GM19238 (cell line): ENCODE data around the gene SPAG9.
"Not testable (repeated sequence)": the region's sequence is repeated elsewhere in the genome, so short reads cannot be mapped to it uniquely, and the experiment has no call there.

Experiments
- DNase-seq: peaks from one replicate; pipeline ENCODE4 v3.0.0; 2011; ENCODE audit warnings: low spot score; ENCODE audit not compliant: insufficient read length

SPAG9 gene

DNA sequence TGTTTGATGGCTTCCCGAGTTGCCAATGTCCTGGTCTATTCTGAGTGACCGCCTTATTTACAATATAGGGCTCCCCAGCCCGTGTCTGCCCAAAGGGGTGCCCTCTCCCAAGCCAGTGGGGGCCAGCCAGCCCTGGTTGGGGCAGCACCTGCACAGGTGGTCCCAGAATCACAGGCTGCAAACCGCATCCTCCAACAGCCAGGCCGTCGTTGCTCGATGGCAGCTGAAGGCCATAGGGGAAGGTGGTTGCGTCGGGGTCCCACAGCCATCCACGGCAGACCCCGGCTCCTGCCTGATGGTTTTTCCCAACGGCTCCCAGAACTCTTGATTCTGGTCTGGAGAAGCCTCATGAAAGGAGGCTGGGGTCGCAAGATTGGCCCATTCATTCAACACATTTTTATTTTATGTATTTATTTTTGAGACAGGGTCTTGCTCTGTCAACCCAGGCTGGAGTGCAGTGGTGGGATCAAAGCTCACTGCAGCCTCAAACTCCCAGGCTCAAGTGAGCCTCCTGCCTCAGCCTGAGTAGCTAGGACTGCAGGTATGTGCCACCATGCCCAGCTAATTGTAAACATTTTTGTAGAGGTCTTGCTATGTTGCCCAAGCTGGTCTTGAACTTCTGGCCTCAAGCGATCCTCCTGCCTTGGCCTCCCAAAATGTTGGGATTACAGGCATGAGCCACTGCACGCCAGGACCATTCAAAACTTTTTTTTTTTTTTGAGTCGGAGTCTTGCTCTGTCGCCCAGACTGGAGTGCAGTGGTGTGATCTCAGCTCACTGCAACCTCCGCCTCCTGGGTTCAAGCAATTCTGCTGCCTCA is 175.6 kb downstream of the SPAG9 start:
- DNase-seq = no peak

DNA sequence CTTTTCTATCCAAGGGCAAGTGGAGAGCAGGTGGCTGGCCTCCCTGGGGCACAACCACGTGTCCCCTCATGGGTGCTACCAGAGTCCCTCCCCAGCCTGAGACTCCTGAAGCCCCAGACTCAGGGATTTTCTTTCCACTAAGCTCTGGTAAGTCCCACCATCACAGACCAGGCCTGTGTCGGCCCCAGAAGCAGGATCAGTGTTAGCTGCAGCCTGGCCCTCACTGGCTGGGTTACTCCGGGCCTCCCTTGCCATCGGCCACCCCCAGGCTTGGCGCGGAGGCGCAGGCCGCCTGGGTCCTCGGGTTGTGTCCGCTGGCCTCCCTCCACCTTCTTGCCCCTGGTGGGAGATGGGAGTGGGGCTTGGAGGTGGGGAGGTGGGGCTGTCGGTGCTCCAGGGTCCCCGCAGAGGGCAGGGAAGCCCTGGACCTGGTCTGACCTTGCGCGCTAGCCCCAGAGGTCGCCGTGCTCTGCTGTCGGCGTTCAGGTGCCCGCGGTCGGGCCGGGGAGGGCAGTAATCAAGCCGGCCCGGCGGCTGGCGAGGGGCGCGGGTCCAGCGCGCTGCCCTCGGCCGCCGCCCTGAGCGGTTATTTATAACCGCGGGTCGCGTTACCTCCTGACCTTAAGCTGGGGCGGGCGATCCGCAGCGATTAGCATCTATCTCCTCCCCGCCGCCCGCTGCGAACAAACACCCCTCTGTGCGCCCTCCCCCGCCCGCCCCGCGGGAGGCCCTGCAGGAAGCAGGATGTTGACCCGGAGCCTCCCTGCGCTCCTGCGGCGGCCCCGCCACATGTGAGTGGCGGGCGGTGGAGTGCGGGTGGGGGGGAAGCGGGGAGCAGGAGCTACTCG is 176.4 kb downstream of the SPAG9 start:
- DNase-seq = no peak

DNA sequence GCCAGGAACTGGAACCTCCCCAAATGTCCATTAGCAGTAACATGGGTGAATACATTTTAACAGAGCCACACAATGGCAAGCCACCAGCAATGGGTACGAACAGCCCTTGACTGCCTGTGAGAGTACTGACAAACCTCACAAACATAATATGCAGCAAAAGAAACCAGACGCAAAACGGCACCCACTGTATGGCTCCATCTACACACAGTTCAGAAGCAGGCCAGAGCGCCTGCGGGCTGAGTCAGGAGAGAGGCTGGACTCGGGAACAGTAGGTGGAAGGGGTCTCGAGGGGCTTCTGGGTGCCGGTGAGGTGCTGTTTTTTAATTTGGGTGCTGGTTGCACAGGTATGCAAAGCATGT is 177.1 kb downstream of the SPAG9 start:
- DNase-seq = no peak

DNA sequence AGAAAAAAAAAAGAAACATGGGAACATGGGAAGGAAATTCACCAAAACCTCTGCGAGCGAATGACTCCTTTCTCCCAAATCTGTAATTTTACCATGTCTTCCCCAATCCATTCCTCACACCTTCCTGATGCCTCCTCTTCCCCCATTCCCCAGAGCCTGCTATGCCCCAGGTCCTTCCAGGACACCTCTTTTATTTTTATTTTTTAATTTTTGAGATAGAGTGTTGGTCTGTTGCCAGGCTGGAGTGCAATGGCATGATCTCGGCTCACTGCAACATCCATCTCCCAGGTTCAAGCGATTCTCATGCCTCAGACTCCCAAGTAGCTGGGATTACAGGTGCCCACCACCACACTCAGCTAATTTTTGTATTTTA is 179.0 kb downstream of the SPAG9 start:
- not testable (repeated sequence) for DNase-seq

DNA sequence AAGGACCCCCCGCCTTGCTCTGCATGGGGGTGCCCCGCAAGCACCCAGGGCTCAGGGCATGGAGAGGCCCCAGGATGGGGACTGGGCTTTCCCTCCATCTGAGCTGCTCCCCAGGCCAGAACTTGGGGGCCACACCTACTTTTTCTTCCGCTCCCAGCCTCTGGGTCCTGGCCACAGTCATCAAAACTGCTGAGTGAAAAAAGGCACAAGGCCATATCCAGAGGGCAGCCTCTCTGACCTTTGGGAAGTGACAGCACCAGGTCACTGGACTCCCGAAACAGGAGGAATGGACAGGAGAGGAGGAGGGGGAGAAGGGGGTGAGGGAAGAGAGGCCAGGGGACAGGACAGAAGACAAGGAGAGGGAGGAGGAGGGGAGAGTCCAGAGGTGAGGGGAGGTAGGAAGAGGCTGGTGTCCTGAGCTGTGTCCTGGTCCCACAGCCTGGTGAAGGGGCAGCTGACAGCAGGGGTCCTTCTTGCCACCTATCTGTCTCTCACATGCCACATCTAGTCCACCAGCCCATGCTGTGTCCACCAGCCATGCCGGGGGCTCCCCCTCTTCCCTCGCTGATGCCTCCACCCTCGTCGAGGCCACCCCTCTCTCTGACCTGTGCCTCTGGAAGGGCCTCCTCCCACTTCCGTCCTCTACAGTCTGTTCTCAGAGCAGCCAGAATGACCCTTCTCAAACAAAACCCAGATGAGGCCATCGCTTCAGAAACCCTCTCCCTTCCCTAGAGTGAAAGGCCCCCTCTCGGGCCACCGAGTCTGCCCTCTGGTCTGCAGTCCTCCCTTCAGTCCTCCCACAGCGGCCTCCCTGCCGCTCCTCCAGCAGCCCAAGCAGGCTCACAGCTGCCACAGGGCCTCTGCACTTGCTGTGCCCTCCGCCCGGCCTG is 180.6 kb downstream of the SPAG9 start:
- DNase-seq = no peak

DNA sequence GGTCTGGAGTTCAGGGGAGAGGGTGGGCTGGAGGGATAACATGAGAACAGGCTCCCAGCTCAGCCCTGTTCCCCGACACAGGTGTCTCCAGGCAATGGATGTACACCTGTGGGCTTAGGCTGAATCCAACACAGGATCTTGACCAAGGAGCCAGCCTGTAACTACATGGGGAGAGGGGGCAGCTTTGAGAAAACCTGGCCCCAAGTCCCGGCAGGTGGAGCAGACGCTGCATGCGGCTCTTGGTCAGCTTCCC is 181.2 kb downstream of the SPAG9 start:
- DNase-seq = no peak

DNA sequence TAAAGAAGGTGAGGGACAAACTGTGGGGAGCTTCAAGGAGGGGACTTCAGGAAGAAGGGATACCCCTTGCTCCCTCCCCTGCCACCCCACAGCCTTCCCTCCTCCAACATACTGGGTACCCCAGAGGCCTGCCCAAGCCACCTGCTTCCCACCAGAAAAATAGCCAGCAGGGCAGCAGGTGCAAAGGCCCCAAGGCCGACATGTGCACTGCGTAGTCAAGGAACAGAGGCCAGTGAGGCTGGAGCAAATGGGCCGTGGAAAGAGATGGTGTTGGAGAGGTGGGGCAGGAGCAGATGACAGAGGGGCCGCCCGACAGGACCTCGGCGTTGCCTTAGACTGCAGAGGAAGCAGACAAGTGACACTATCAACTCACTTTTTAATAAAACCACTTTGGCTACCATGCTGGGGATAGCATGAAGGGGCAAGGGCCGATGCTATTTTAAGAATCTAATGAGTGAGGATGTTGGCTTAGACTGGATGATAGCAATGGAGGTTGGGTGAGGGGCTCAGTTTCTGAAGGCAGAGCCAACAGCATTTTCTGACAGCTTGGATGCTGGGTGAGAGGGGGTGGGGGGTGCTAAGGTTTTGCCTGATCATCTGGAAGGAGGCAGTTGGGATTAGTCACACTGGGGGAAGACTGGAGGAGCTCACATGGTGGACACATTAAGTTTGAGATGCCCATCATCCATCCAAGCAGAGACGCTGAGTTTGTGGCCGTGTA is 181.7 kb downstream of the SPAG9 start:
- no peak for DNase-seq

DNA sequence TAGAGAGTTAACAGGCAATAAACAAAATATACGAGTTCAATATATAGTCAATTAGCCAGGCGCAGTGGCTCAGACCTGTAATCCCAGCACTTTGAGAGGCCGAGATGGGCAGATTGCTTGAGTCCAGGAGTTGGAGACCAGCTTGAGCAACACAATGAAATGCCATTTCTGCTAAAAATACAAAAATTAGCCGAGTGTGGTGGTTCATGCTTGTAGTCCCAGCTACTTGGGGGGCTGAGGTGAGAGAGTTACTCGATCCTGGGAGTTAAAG is 184.7 kb downstream of the SPAG9 start:
- DNase-seq = no peak

DNA sequence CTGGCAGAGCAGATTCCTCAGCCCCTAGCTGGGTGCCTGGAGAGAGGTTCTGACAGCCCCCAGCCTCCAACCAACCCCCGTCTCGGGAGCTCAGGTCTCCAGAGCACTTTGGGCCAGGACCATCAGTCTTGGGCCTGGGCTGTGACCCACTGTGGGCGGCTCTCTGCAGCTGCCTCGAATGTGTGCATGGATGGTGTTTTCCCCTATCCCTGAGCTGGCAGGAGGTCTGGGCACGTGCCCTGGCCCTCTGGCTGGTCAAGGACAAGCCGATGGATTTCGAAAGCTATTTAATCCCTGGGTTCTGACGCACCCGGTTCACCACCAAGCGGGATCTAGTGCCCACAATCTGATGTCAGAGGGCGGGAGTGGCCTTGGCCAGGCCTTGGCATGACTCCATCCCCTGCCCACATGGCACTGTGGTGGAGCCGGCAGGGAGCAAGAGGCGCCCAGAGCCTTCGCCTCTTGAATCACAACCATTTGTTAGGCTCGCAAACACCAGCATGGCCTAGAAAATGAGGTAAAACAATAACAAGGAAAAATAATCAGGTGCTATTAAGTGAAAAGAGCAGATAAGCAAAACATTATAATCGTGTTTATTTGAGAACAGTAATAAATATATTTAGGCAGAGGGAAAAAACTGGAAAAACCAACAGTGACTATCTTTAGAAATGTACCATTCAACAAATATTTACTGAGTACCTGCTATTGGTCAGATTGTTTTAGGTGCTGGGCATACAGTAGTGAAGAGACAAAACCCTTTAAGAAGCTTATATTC is 185.3 kb downstream of the SPAG9 start:
- no peak for DNase-seq

DNA sequence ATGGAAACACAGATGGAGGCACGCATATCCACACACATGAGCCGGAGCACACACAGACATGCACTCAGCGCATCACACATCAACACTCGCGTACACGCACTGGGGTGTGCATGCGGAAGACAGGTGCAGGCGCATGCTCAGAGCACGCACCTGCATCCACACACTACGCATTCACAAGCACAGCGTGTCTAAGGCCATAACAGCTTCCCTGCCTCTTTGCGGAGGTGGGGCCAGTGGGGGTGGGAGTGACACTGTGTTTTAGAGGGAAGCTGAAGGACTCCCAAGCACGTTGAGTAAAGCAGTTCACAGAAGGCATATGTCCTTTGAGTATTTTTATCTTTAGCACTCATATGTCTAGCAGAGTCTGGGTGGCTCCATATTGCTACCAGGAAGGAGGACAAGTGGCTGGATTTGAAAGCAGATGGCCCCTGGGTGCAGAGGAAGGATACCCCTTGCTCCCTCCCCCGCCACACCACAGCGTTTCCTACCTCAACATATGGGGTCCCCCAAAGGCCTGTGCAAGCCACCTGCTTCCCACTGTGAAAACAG is 185.9 kb downstream of the SPAG9 start:
- no peak for DNase-seq

DNA sequence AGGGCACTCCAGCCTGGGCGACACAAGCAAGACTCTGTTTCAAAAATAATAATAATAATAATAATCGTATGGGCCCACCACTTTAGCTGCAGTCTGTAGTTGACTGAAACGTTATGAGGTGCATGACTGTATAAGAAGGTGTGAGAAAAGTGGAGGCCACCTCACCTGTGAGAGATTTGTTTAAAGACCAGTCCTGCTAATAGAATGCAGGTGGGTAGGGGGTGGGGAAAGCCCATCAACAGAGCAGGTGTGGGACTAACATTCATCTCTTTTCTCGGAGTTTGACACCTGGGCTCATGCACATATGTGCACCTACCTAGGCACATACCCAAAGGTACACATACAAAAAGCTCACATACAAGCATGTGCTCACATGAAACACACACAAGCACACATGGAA is 186.5 kb downstream of the SPAG9 start:
- no peak for DNase-seq

DNA sequence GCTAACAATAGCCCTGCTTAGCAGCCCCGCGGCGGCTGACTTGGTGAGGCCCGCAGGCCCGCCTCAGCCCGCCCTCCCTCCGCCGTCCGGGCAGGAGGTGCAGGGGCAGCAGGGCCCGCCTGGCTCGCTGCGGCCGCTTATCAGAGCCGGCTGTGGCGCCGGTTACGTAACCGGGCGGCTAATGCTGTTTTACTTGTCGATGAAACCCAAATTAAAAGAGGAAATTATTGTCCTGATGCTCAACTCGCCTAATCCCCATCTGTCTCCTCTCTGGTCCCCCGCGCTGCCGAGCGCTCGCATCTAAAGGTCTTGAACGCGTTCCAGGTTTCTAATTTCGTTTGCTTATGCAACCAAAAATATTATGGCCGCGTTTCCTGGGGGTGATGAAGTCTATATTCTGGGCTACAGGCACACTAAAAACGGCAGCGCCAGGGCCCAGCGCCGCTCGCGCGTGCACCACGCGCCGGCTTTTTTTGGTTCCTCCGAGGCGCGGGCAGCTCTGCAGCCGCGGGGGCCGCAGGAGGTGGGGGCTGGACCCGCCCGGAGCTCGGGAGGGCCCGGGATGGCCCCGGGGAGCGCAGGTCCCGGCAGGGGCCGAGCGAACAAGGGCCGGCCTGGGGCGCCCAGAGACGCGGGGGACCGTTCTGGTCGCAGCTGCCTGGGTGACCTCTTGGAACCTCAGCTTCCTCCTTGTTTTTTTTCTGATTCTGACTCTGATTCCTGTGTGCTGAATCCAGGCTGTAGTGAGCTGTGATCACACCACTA is 189.3 kb downstream of the SPAG9 start:
- DNase-seq = no peak

DNA sequence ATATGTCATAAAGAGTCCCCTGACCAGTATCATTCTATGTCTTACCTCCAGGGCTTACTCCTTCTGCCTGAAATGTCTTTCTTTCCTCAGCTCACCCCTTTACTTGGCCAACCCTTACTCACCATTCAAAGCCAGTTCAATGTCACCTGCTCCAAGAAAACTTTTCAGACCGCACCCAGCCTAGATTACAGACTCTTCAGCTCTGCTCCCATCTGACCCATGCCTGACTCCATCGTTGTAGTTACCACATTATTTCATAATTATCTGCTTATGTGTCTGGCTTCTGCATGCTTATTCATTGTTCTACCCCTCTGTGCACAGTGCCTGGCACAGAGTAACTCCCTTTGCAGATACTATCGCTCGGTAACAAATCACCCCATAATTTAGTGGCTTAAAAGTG is 192.0 kb downstream of the SPAG9 start:
- no peak for DNase-seq

DNA sequence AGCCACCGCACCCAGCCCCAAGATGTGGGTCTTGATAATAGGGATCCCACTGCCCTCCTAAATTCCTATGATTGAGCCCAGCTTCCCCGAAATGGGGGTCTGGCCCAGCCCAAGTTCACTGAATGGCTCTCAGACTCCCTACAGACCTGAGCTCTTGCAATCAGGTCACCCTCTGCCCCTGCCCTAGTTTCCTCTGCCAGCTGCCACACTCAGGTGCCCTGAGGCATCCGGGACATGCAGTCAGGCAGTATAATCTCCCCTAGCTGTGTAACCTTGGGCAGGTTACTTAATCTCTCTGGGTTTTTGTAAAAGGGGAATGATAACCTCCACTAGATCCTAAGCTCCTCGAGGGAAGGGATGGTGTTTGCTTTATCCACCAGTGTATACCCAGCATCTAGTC is 193.4 kb downstream of the SPAG9 start:
- DNase-seq = no peak

DNA sequence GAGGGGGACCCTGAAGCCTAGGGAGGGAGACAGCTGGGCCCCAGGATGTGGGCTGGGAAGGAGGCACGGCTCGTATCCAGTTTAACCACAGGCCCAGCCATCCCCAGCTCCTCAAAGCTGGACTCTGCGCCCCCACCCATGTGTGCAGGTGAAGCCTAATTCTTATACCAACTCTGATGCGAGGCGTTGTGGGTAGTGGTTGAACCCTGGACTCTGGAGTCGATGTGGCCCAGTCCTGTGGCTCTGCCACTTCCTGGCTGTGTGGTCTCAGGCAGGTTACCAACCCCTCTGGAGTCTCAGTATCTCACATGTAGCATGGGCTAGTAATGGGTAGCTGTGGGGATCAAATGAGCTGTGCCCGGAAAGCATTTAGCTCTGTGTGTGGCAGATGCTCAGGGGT is 194.1 kb downstream of the SPAG9 start:
- DNase-seq = no peak

DNA sequence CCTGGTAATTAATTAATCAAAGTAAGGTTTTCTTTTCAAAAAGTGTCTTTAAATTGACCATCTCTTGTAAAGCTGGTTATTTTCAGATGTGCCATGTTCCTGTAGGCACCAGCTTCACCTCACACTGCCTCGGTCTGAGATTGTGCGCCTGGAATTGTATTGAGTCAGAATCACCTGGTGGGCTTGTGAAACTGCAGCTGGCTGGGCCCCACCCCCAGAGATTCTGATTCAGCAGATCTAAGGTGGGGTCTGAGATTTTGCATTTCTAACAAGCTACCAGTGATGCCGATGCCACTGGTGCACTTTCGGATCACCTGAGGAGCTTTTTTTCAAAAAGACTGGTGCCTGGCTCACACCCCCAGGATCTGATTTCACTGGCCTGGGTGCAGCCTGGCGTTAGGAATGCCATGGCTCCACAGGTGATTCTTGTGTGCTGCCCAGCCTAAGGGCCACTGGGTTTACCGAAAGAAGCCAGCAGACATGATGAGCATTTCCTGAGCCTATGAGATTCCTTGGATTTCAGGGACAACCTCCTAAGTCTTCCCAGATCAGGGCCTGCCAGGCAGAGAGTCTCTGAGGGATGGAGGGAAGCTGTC is 195.3 kb downstream of the SPAG9 start:
- no peak for DNase-seq

DNA sequence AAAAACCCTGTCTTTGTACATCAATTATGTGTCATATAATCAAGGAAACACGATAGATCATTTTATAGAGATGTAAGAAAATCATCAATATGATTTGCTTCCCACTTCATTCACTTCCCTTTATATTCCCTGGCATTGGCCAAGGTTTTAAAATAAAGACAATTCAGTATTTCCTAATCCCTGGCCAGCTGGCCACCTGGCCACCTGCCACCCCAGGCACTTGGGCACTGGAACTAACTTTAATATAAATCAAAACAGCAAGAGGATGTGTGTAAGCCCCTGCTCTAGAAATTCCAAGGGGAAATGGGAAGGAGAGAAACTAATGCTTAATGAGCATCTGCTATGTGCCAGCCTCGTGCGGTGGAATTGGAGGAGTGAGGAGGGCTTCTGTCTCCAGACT is 195.9 kb downstream of the SPAG9 start:
- DNase-seq = no peak

DNA sequence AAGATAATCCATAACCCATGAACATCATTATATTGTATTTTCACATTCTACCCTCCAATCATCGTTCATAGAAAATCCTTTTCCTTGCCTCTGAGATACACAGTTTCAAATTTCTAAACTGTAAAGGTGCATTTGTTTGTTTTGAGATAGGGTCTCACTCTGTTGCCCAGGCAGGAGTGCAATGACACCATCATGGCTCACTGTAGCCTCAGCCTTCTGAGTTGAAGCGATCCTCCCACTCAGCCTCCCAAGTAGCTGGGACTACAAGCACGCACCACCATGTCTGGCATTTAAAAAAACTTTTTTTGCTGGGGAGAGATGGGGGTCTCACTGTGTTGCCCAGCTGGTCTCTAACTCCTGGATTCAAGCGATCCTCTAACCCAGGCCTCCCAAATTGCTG is 196.4 kb downstream of the SPAG9 start:
- DNase-seq = no peak

DNA sequence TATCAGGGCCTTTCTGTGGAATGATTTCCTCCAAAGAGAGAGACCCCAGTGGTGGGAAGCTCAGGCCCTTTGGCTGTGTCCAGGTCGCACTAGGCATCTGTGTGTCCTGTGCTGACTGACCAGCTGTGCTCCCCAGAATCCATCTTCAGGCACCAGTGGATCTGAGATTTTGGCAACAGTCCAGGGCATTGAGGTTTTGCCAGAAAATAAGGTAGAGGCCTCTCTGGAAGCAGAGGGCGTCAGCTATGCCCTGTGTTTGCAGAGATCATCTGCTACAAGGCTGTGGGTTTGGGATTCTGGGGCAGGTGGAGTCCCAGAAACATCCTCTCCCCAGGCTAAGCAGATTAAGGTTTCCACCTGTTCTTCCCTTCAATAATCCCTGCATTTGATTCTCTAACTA is 197.1 kb downstream of the SPAG9 start:
- no peak for DNase-seq
